Measurements from ENCODE around the gene DUS2.
"Not testable (repeated sequence)": the region's sequence is repeated elsewhere in the genome, so short reads cannot be mapped to it uniquely, and the experiment has no call there.

The DUS2 gene

GRCh38 chr16:67990018-67990386, 33.1 kb upstream of the DUS2 start:
- in situ Hi-C loops (cut with HindIII; ENCODE audit: low sequenced_read_pairs), result no loop called here
- no peak for DNase-seq (ENCODE audit: low read depth)
- no peak for TF ChIP-seq CTCF (IDR thresholded peaks at IDR 0.05; ENCODE audit: low read depth, low read length, missing control alignments)
- no peak overlapping the region for H3K4me3 ChIP-seq (ENCODE audit: low read depth, low read length)

GRCh38 chr16:67992661-67993206, 30.4 kb upstream of the DUS2 start:
- in situ Hi-C loops (cut with HindIII; ENCODE audit: low sequenced_read_pairs), result no loop called here
- no peak for TF ChIP-seq CTCF (IDR thresholded peaks at IDR 0.05; ENCODE audit: low read depth, low read length, missing control alignments)
- no peak overlapping the region for H3K4me3 ChIP-seq (ENCODE audit: low read depth, low read length)
- no peak for DNase-seq (ENCODE audit: low read depth)

GRCh38 chr16:67993207-67994039, 29.7 kb upstream of the DUS2 start:
- peak; percentile 84 for TF ChIP-seq CTCF (IDR thresholded peaks at IDR 0.05; ENCODE audit: low read depth, low read length, missing control alignments)
- H3K4me3 ChIP-seq (ENCODE audit: low read depth, low read length), result no peak overlapping the region
- in situ Hi-C loops (cut with HindIII; ENCODE audit: low sequenced_read_pairs), result no loop called here
- DNase-seq (ENCODE audit: low read depth), result no peak

- DNase-seq (ENCODE audit: low read depth), result not testable (repeated sequence)
These were observed 29.1 kb upstream of the DUS2 start for GRCh38 chr16:67994040-67994408.

GRCh38 chr16:67995423-67995822, 27.7 kb upstream of the DUS2 start:
- DNase-seq (ENCODE audit: low read depth), result no peak
- no peak overlapping the region for H3K4me3 ChIP-seq (ENCODE audit: low read depth, low read length)
- no peak for TF ChIP-seq CTCF (IDR thresholded peaks at IDR 0.05; ENCODE audit: low read depth, low read length, missing control alignments)
- in situ Hi-C loops (cut with HindIII; ENCODE audit: low sequenced_read_pairs), result no loop called here

More at GRCh38 chr16:67994040-67994408, 29.1 kb upstream of the DUS2 start:
- in situ Hi-C loops (cut with HindIII; ENCODE audit: low sequenced_read_pairs); H3K4me3 ChIP-seq (ENCODE audit: low read depth, low read length): not testable (repeated sequence)

GRCh38 chr16:67996666-67997065, 26.4 kb upstream of the DUS2 start:
- in situ Hi-C loops (cut with HindIII; ENCODE audit: low sequenced_read_pairs), result no loop called here
- no peak overlapping the region for H3K4me3 ChIP-seq (ENCODE audit: low read depth, low read length)
- TF ChIP-seq CTCF (IDR thresholded peaks at IDR 0.05; ENCODE audit: low read depth, low read length, missing control alignments), result no peak
- no peak for DNase-seq (ENCODE audit: low read depth)

GRCh38 chr16:67998231-67998778, 24.8 kb upstream of the DUS2 start:
- in situ Hi-C loops (cut with HindIII; ENCODE audit: low sequenced_read_pairs); DNase-seq (ENCODE audit: low read depth); H3K4me3 ChIP-seq (ENCODE audit: low read depth, low read length): not testable (repeated sequence)

- in situ Hi-C loops (cut with HindIII; ENCODE audit: low sequenced_read_pairs); DNase-seq (ENCODE audit: low read depth); H3K4me3 ChIP-seq (ENCODE audit: low read depth, low read length): not testable (repeated sequence)
These were observed 24.1 kb upstream of the DUS2 start, which contains the start of gene DPEP2 for GRCh38 chr16:67998779-67999688. TSS of gene DPEP2 (minus strand) at chr16:67999484. CDS start at chr16:67993212, 6,272 bp downstream.

Data from astrocyte of the cerebellum (primary cell).